Muscle layer of colon (tissue), 2 donors: ENCODE results near the gene TPX2.

Experiments
- H3K27ac ChIP-seq: one replicate; pipeline ENCODE4 v1.7.0; 2013; ENCODE audit warnings: low read depth, mild to moderate bottlenecking, low read length, moderate library complexity
- H3K27me3 ChIP-seq, 2 donors: one replicate each; pipeline ENCODE4 v1.7.0; 2013; ENCODE audit warnings: low read length in 2 of 2, mild to moderate bottlenecking in 2 of 2; ENCODE audit not compliant: insufficient read depth in 2 of 2, control insufficient read depth in 1 of 2
- H3K36me3 ChIP-seq: one replicate; pipeline ENCODE4 v1.7.0; 2013; ENCODE audit warnings: mild to moderate bottlenecking, low read length; ENCODE audit not compliant: insufficient read depth
- H3K4me1 ChIP-seq: one replicate; pipeline ENCODE4 v1.7.0; 2013; ENCODE audit warnings: mild to moderate bottlenecking, low read length; ENCODE audit not compliant: insufficient read depth
- H3K4me3 ChIP-seq, 2 donors: one replicate each; pipeline ENCODE4 v1.7.0; 2013; ENCODE audit warnings: low read length in 2 of 2, low read depth in 1 of 2, mild to moderate bottlenecking in 1 of 2, moderate library complexity in 1 of 2
- H3K9ac ChIP-seq: one replicate; pipeline ENCODE4 v1.7.0; 2013; ENCODE audit warnings: low read length
- H3K9me3 ChIP-seq: one replicate; pipeline ENCODE4 v1.7.0; 2013; ENCODE audit warnings: mild to moderate bottlenecking, low read length
- donor health status: abdominal sarcoma.
- donor health status: Adenocarcinoma of cecum.

TPX2 gene

GRCh38 chr20:31835554-31835953, 96.5 kb downstream of the TPX2 start:
- Histone ChIP-seq H3K4me1 (peaks cover 12% of the 10 kb centered on the region), H3K9ac (no peak overlapping the region), H3K4me3 (no peak overlapping the region), H3K27me3 (peaks cover 0 to 10% of the 10 kb centered on the region in 2 donors), H3K36me3 (no peaks in the 10 kb centered on the region), H3K27ac (no peak overlapping the region), H3K9me3 (no peaks in the 10 kb centered on the region)

DNA sequence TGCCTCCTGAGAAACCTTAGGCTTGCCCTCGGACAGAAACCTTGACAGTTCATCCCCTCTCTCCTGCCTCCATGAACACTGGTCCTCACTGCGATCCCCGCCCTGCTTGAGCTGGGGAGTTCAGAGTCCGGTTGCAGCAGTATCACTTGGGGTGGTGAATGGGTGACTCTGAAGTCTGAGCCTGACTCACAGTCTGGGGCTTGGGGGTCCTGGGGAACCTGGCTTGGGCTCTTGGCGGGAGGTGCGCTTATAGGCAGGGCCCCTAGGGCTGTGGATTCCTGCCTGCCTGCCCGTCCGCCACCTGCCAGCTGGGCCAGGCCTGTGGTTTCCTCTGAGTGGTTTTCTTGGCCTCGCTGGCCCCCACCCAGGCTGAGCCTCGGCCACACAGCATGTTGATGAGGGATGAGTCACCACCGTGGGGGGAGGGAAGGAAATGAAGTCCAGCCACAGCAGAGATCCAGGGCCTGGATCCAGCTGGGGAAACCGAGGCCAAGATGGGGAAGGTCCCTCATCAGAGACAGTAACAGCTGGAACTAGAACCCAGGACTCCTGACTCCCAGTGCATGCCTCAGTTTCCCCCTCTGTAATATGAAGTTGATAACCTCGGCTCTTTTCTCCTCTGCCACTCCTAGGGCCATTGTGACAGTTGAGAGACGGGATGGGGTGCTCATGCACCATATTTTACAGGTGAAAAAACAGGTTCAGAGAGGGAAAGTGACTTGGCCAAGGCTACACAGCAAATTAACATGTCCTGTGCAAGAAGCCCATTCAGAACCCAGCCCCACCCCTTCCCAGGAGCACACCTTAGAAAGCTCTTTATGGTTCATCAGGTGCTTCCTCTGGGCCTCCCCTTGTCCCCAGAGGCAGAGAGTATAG, 97.1 kb downstream of the TPX2 start:
- peaks cover 12% of the 10 kb centered on the region for H3K4me1 ChIP-seq
- no peak overlapping the region for H3K9ac ChIP-seq
- no peak overlapping the region for H3K27ac ChIP-seq

DNA sequence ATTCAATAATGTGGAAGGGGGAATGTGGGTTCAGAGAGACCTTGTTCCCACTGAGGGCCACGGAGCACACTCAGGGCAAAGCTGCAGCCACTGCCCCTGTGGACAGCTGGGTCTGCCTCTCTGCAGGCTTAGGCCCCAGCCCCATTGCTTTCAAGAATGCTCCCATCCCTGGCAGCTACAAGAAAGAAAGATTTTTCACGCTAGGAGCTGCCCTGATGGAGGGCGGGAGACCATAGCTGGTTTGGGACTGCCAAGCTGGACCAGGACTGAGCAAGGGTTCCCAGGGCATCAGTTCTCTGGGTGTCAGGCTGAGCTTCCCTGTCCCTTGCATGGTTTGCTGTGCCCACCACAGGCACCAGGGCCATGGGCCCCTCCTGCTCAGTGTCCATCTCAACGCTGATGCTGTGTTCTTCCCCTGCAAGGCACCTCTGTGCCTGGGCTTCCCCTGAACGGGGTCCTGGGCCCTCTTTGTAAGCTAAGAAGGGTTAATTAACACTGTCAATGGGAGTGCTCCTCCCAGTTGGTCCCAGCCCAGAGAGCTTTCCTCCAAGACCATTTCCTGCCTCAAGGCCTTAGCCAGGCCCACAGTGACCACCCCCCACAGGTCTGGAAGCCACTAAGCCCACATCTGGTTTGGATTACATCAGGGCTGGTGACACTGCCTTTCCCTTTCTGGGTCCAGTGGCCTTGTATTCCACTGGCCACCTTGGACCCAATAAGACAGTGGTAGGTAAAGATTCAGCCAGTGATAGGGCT, 97.9 kb downstream of the TPX2 start:
- H3K4me1 ChIP-seq = peaks cover 12% of the 10 kb centered on the region
- H3K27ac ChIP-seq = no peak overlapping the region
- H3K9me3 ChIP-seq = no peaks in the 10 kb centered on the region
- H3K36me3 ChIP-seq = no peaks in the 10 kb centered on the region
- no peak overlapping the region for H3K9ac ChIP-seq
- peaks cover 0 to 15% of the 10 kb centered on the region in 2 donors for H3K27me3 ChIP-seq
- H3K4me3 ChIP-seq = no peak overlapping the region

More for the DNA sequence above, 97.1 kb downstream of the TPX2 start:
- H3K27me3 ChIP-seq = peaks cover 0 to 14% of the 10 kb centered on the region in 2 donors
- H3K9me3 ChIP-seq = no peaks in the 10 kb centered on the region
- no peaks in the 10 kb centered on the region for H3K36me3 ChIP-seq
- no peak overlapping the region for H3K4me3 ChIP-seq

DNA sequence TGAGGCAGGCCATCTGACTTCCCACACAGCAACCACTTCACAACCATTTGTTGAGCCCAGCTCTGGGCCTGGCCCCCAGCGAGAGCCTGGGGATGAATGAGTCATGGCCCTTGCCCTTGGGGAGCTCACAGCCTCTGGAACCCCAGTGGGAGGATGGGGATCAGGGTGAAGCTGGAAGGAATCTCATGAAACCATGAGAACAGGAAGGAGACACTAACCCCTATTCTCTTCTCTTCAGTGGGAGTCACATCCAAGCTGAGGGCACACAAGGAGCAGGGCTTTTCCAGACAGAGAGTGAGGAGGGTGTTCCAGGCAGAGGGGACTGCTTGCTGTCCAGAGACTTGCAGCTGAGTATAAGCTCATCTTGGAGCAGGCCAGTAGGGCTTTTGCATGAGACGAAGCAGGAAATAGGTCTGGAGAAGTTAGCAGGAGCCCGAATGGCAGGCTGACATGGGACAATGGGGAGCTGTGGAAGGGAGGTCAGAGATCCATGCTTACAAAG, 98.9 kb downstream of the TPX2 start:
- H3K27ac ChIP-seq = no peak overlapping the region
- H3K27me3 ChIP-seq = peaks cover 0 to 15% of the 10 kb centered on the region in 2 donors
- H3K4me1 ChIP-seq = peaks cover 12% of the 10 kb centered on the region
- H3K9me3 ChIP-seq = no peaks in the 10 kb centered on the region
- no peaks in the 10 kb centered on the region for H3K36me3 ChIP-seq
- H3K4me3 ChIP-seq = no peak overlapping the region
- H3K9ac ChIP-seq = no peak overlapping the region

DNA sequence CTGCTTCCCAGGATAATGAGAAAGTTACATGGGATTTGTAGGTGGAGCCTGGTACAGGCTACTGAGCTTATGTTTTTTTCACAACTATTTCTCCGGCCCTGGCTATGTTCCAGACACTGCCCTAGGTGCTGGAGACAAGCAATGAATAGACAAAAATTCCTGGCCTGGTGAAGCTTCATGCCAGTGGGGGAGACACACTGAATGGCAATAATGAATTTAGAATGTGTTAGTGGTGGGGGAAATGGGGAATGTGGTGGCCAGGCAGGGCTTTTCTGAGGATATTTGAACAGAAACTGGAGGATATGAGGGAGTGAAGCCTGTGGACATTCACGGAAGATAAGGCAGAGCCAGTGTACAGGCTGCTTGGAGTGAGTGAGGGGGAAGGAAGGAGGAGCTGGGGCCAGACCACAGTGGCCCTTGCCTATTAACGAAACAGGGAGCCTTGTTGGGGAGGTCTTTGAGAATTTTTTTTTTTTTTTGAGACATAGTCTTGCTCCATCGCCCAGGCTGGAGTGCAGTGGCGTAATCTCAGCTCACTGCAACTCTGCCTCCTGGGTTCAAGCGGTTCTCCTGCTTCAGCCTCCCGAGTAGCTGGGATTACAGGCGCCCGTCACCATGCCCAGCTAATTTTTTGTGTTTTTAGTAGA, 99.7 kb downstream of the TPX2 start:
- Histone ChIP-seq H3K27ac (no peak overlapping the region), H3K9ac (no peak overlapping the region), H3K9me3 (no peaks in the 10 kb centered on the region), H3K36me3 (no peaks in the 10 kb centered on the region), H3K4me3 (no peak overlapping the region), H3K27me3 (peaks cover 0 to 10% of the 10 kb centered on the region in 2 donors), H3K4me1 (peaks cover 12% of the 10 kb centered on the region)

GRCh38 chr20:31839782-31840487, 100.8 kb downstream of the TPX2 start:
- H3K27ac ChIP-seq = no peak overlapping the region
- peaks cover 12% of the 10 kb centered on the region for H3K4me1 ChIP-seq

DNA sequence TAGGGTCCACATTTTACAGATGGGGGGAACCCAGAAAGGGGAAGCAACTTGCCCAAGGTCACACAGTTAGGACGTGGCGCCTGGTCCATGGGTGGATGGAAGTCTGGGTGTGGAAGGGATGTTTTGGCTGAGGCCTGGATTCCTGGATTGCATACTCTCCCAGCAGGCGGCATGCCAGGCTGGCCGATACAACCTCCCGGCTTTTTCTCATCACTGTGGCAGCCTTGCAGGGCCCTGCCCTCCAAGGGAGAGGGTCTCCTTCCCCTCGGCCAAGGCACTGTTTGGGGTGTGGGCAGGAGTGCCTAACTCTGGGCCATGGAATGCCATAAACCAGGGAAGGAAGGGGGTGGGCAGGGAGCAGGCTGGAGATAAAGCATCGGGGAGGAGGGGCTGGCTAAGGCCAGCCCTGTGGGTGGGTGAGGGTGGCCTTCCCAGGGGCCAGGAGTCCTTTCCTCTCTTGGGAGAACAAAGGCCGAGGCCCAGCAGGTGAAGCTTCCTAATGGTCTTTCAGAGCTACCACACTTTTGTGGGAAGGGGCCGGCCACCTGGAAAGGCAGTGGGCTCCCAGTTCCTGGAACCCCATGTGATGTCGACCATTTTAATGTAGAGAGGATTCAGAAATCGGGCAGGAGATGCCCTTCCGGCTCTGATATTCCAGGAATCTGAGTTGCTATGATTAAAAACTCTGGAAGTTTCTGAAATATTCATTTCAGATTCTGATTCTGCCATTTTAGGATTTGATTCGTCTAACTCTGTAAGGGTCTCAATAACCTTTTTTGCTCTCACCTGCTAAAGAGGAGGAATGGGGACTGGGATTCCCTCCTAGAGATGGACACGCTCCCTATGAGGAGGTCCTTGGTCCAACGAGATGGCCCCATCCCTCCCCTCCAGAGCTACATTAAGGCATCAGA, 102.1 kb downstream of the TPX2 start:
- peaks cover 0 to 5% of the 10 kb centered on the region in 2 donors for H3K27me3 ChIP-seq
- no peak overlapping the region for H3K9ac ChIP-seq
- no peak overlapping the region for H3K27ac ChIP-seq
- no peaks in the 10 kb centered on the region for H3K36me3 ChIP-seq
- H3K4me3 ChIP-seq = no peak overlapping the region
- H3K4me1 ChIP-seq = peaks cover 8% of the 10 kb centered on the region
- no peaks in the 10 kb centered on the region for H3K9me3 ChIP-seq

More at GRCh38 chr20:31839782-31840487, 100.8 kb downstream of the TPX2 start:
- Histone ChIP-seq H3K36me3 (no peaks in the 10 kb centered on the region), H3K9me3 (no peaks in the 10 kb centered on the region), H3K9ac (no peak overlapping the region), H3K4me3 (no peak overlapping the region), H3K27me3 (peaks cover 0 to 5% of the 10 kb centered on the region in 2 donors)

DNA sequence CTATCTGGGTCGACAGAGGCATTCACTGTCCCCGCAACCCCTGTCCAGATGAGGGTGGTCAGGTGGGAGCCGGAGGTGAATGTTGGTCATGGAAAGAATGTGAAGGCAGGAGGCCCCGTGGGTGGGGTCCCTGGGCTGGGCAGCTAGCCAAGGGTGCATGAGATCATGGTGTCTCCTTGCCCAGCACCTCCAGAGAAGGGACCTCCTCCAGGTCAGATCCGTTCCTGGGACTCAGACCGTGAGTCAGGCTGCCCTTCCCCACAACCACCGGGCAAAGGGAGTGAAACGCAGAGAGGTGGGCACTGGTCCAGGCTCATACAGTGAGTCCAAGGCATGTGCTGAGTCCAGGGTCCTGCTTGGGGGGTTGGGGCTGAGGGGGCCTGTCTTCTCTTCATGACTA, 102.8 kb downstream of the TPX2 start:
- Histone ChIP-seq H3K36me3 (no peaks in the 10 kb centered on the region), H3K27me3 (peaks cover 0 to 5% of the 10 kb centered on the region in 2 donors), H3K9ac (no peak overlapping the region), H3K4me1 (peaks cover under 1% of the 10 kb centered on the region), H3K9me3 (no peaks in the 10 kb centered on the region), H3K4me3 (no peak overlapping the region), H3K27ac (no peak overlapping the region)

- Histone ChIP-seq H3K9ac (no peak overlapping the region), H3K9me3 (no peaks in the 10 kb centered on the region), H3K4me3 (no peak overlapping the region)
Observed at GRCh38 chr20:31842471-31843157, 103.5 kb downstream of the TPX2 start.

GRCh38 chr20:31843288-31843687, 104.2 kb downstream of the TPX2 start:
- Histone ChIP-seq H3K4me1 (no peaks in the 10 kb centered on the region), H3K4me3 (no peak overlapping the region), H3K27ac (no peak overlapping the region), H3K9ac (no peak overlapping the region), H3K9me3 (no peaks in the 10 kb centered on the region), H3K27me3 (peaks cover 0 to 5% of the 10 kb centered on the region in 2 donors), H3K36me3 (no peaks in the 10 kb centered on the region)

More at GRCh38 chr20:31842471-31843157, 103.5 kb downstream of the TPX2 start:
- H3K27me3 ChIP-seq = peaks cover 0 to 5% of the 10 kb centered on the region in 2 donors
- H3K4me1 ChIP-seq = no peaks in the 10 kb centered on the region
- H3K36me3 ChIP-seq = no peaks in the 10 kb centered on the region
- no peak overlapping the region for H3K27ac ChIP-seq
